ENCODE data around the gene XPO4.
"Not testable (repeated sequence)": the region's sequence is repeated elsewhere in the genome, so short reads cannot be mapped to it uniquely, and the experiment has no call there.

The XPO4 gene

GRCh38 chr13:20891034-20891433 is 11.5 kb downstream of the XPO4 start:
- no peak for DNase-seq (ENCODE audit: low read depth in 2 of 2)

- not testable (repeated sequence) for DNase-seq (ENCODE audit: low read depth in 2 of 2)
These were observed 12.0 kb downstream of the XPO4 start for GRCh38 chr13:20890540-20890939.

DNA sequence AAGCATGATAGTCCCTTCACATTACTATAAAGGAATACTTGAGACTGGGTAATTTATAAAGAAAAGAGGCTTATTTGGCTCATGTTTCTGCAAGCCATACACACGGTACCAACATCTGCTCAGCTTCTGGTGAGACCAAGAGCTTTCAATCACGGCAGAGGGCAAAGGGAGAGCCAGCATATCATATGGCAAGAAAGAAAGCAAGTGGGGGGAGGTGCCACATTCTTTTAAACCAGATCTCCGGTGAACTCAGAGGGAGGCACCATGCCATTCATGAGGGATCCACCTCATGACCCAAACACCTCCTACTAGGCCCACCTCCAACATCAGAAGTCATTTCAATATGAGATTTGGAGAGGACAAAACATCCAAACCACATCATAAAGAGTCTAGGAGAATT is 20.3 kb downstream of the XPO4 start:
- DNase-seq (ENCODE audit: low read depth in 2 of 2), result no peak

DNA sequence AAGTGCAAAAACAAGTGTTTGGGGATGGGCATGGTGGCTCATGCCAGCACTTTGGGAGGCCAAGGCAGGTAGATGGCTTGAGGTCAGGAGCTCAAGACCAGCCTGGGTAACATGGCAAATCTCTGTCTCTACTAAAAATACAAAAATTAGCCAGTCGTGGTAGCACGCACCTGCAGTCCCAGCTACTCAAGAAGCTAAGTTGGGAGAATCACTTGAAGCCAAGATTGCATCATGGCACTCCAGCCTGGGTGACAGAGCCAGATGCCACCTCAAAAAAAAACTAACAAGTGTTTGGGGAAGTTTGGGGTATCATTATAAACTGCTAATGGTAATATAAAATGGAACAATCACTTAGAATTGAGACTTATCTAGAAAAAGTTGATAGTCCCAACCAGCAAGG is 24.6 kb downstream of the XPO4 start:
- no peak for DNase-seq (ENCODE audit: low read depth in 2 of 2)

DNA sequence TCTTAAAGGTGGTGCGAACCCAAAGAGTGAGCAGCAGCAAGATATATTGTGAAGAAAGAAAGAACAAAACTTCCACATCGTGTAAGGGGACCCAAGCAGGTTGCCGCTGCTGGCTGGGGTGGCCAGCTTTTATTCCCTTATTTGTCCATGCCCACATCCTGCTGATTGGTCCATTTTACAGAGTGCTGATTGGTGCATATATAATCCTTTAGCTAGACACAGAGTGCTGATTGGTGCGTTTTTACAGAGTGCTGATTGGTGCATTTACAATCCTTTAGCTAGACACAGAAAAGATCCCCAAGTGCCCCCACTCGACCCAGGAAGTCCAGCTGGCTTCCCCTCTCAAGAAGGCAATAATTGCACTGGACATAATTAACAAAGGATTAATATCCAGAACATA is 25.7 kb downstream of the XPO4 start:
- not testable (repeated sequence) for DNase-seq (ENCODE audit: low read depth in 2 of 2)

DNA sequence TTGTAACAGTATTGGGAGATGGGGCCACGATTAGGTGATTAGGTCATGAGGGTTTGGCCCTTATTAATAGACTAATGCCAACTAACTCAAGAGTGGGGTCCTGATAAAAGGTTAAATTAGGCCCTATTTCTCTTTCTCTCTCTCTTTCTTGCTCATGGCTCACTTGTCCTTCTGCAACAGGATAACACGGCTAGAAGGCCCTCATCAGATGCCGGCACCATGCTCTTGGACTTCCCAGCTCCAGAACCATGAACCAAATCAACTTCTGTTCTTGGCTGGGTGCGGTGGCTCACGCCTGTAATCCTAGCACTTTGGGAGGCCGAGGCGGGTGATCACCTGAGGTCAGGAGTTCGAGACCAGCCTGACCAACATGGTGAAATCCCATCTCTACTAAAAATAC is 28.1 kb downstream of the XPO4 start:
- not testable (repeated sequence) for DNase-seq (ENCODE audit: low read depth in 2 of 2)

DNA sequence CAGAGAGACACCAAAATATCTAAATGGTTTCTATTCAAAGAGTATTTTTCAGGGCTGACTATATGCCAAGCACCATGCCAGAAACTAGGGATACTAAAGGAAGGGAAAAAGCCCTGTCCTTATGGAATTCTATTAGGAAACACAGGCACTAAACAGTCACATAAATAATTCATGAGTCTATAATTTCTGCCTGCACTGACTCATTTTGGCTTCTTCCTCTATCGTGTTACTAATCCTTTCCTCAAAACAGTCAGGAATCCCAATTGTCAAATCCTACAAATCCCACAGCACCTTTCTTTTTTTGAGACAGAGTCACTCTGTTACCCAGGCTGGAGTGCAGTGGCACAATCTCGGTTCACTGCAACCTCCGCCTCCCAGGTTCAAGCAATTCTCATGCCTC is 29.2 kb downstream of the XPO4 start:
- DNase-seq (ENCODE audit: low read depth in 2 of 2), result no peak

- DNase-seq (ENCODE audit: low read depth in 2 of 2), result no peak
These were observed 31.7 kb downstream of the XPO4 start for GRCh38 chr13:20870829-20871228.

- DNase-seq (ENCODE audit: low read depth in 2 of 2), result no peak
These were observed 33.0 kb downstream of the XPO4 start for GRCh38 chr13:20869540-20869939.

- no peak for DNase-seq (ENCODE audit: low read depth in 2 of 2)
These were observed 35.1 kb downstream of the XPO4 start for GRCh38 chr13:20867408-20867807.

- not testable (repeated sequence) for DNase-seq (ENCODE audit: low read depth in 2 of 2)
These were observed 40.9 kb downstream of the XPO4 start for GRCh38 chr13:20861666-20862065.

GRCh38 chr13:20860844-20861243 is 41.7 kb downstream of the XPO4 start:
- no peak for DNase-seq (ENCODE audit: low read depth in 2 of 2)

- no peak for DNase-seq (ENCODE audit: low read depth in 2 of 2)
These were observed 45.9 kb downstream of the XPO4 start for GRCh38 chr13:20856650-20857049.

GRCh38 chr13:20851844-20852402 is 50.6 kb downstream of the XPO4 start:
- DNase-seq (ENCODE audit: low read depth in 2 of 2), result no peak

GRCh38 chr13:20848944-20849343 is 53.6 kb downstream of the XPO4 start:
- DNase-seq (ENCODE audit: low read depth in 2 of 2), result no peak

DNA sequence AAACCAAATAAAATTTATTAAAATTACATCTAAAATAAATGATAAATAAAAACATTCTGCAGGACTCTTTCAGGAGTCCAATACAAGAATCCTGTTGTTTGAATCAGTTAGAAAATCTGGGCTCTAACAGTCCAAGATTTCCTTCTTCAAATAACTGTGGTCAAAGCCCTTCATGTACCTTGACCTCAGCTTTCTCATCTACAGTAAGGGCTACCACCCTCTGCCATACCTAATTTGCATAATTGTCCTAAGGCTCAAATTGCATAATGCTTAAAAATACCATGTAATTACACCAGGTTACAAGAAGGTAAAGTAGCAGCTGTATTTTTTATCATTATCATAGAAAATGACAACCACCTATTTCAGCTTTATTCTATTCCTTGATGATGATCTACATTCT is 54.3 kb downstream of the XPO4 start:
- no peak for DNase-seq (ENCODE audit: low read depth in 2 of 2)

- DNase-seq (ENCODE audit: low read depth in 2 of 2), result no peak
These were observed 55.2 kb downstream of the XPO4 start for GRCh38 chr13:20847296-20847695.

GRCh38 chr13:20843166-20843565 is 59.4 kb downstream of the XPO4 start:
- no peak for DNase-seq (ENCODE audit: low read depth in 2 of 2)

- DNase-seq (ENCODE audit: low read depth in 2 of 2), result no peak
These were observed 62.0 kb downstream of the XPO4 start for GRCh38 chr13:20840568-20840967.

GRCh38 chr13:20833900-20834679 is 68.5 kb downstream of the XPO4 start:
- DNase-seq (ENCODE audit: low read depth in 2 of 2), result no peak

- DNase-seq (ENCODE audit: low read depth in 2 of 2), result no peak
These were observed 69.7 kb downstream of the XPO4 start for GRCh38 chr13:20832861-20833260.

DNA sequence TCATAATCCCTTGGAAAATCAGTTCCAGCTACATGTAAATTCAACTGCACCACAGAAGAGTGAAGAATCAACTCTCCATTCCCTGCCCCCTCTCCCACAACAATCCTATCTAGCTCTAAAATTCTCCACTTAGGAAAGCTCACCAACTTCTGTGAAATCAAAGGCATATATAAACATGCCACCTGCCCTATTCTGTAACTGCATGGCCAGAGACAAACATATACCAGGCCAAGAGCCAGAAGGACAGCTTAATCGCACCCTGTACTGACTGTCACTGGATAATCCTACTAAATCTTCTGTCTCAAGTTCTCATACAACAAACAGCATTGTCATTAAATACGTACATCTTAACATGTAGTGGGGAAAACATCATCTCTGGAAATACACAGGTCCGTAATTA is 70.6 kb downstream of the XPO4 start:
- no peak for DNase-seq (ENCODE audit: low read depth in 2 of 2)

DNA sequence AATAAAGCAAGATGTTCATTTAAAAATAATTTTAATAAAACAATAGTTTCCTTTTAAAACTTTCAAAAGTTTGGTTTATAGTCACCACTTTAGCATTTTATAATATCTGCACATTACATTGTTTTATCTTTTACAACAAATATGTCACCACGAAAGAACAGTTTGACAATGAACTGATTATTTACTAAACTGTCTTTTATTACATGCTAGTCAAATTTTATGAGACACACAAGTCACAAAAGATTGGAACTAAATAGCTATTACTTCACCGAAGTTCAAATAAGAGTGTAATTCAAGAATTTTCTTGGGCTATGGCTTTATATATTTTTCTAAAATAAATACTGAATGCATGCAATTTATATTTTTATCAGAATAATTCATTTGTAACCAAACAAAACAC is 71.3 kb downstream of the XPO4 start:
- DNase-seq (ENCODE audit: low read depth in 2 of 2), result no peak

Measured in stimulated activated CD8-positive, alpha-beta memory T cell treated with anti-CD3 and anti-CD28 coated beads, Interleukin-15, amount 100 ng/mL, for 4 hours (primary cell).